SK-N-SH treated with all-trans-retinoic acid at 6 μM for 48 hours (cell line): ENCODE measurements around the gene GNAQ.
A peak's percentile ranks its signal among the peaks of the same experiment; 100 is the strongest.

Source experiments
- ATAC-seq: fragments of 200-7000 bp; cut with Tn5 transposase; 3 replicates; pipeline ENCODE4 v1.9.1; 2020; ENCODE audit warnings: mild to moderate bottlenecking, moderate library complexity
- ARNTL ChIP-seq: fragments of 450-650 bp; formaldehyde crosslinking; IDR thresholded peaks from 2 replicates; pipeline ENCODE4 v1.5.0; 2020; ENCODE audit warnings: low read depth, mild to moderate bottlenecking, moderate library complexity, borderline replicate concordance
- BACH2 ChIP-seq: fragments of 250-450 bp; sonication (Bioruptor Pico); IDR thresholded peaks from 2 replicates; pipeline ENCODE4 v1.9.0; 2021; ENCODE audit warnings: mild to moderate bottlenecking, borderline replicate concordance
- CREB5 ChIP-seq: fragments of 250-450 bp; sonication (Bioruptor Pico); IDR thresholded peaks from 2 replicates; pipeline ENCODE4 v1.5.1; 2020; ENCODE audit warnings: low read depth, mild to moderate bottlenecking, moderate library complexity
- CSDC2 ChIP-seq: fragments of 250-450 bp; sonication (Bioruptor Pico); IDR thresholded peaks from 2 replicates; pipeline ENCODE4 v1.5.0; 2020; ENCODE audit warnings: mild to moderate bottlenecking, moderate library complexity
- ESRRG ChIP-seq: fragments of 250-450 bp; sonication (Bioruptor Pico); IDR thresholded peaks from 2 replicates; pipeline ENCODE4 v1.6.1; 2021; ENCODE audit warnings: mild to moderate bottlenecking
- GLIS3 ChIP-seq: fragments of 250-450 bp; sonication (Bioruptor Pico); IDR thresholded peaks from 2 replicates; pipeline ENCODE4 v1.5.0; 2020; ENCODE audit warnings: mild to moderate bottlenecking, moderate library complexity
- ISL1 ChIP-seq: fragments of 250-450 bp; sonication (Bioruptor Pico); IDR thresholded peaks from 2 replicates; pipeline ENCODE4 v2.1.2; 2022; ENCODE audit warnings: mild to moderate bottlenecking, moderate library complexity
- OSR1 ChIP-seq: fragments of 250-450 bp; sonication (Bioruptor Pico); IDR thresholded peaks from 2 replicates; pipeline ENCODE4 v1.8.0; 2022; ENCODE audit warnings: moderate library complexity, mild to moderate bottlenecking, inconsistent platforms
- PPARA ChIP-seq: fragments of 250-450 bp; sonication (Bioruptor Pico); IDR thresholded peaks from 2 replicates; pipeline ENCODE4 v1.5.0; 2020; ENCODE audit warnings: mild to moderate bottlenecking, borderline replicate concordance
- RARB ChIP-seq: fragments of 250-450 bp; sonication (Bioruptor Pico); IDR thresholded peaks from 2 replicates; pipeline ENCODE4 v1.8.0; 2021; ENCODE audit warnings: mild to moderate bottlenecking, moderate library complexity
- SNAI2 ChIP-seq: fragments of 250-450 bp; sonication (Bioruptor Pico); IDR thresholded peaks from 2 replicates; pipeline ENCODE4 v1.5.0; 2020; ENCODE audit warnings: mild to moderate bottlenecking, moderate library complexity
- TCF4 ChIP-seq: fragments of 250-450 bp; sonication (Bioruptor Pico); IDR thresholded peaks from 2 replicates; pipeline ENCODE4 v1.8.0; 2021; ENCODE audit warnings: mild to moderate bottlenecking, moderate library complexity, borderline replicate concordance
- TOX ChIP-seq: fragments of 250-450 bp; sonication (Bioruptor Pico); IDR thresholded peaks from 2 replicates; pipeline ENCODE4 v1.8.0; 2021; ENCODE audit warnings: mild to moderate bottlenecking, moderate library complexity, borderline replicate concordance
- TSHZ2 ChIP-seq: fragments of 250-450 bp; sonication (Bioruptor Pico); IDR thresholded peaks from 2 replicates; pipeline ENCODE4 v1.5.0; 2020; ENCODE audit warnings: mild to moderate bottlenecking, moderate library complexity
- ZFP3 ChIP-seq: fragments of 250-450 bp; sonication (Bioruptor Pico); IDR thresholded peaks from 2 replicates; pipeline ENCODE4 v1.5.0; 2020; ENCODE audit warnings: mild to moderate bottlenecking, moderate library complexity
- ZFP30 ChIP-seq: fragments of 450-650 bp; formaldehyde crosslinking; IDR thresholded peaks from 2 replicates; pipeline ENCODE4 v1.5.0; 2022; ENCODE audit warnings: mild to moderate bottlenecking, moderate library complexity
- ZNF565 ChIP-seq: fragments of 450-650 bp; formaldehyde crosslinking; conservative IDR thresholded peaks from 2 replicates; pipeline ENCODE4 v1.5.0; 2020; ENCODE audit warnings: low read depth, mild to moderate bottlenecking, moderate library complexity
- ZNF70 ChIP-seq: fragments of 450-650 bp; formaldehyde crosslinking; IDR thresholded peaks from 2 replicates; pipeline ENCODE4 v1.5.0; 2020; ENCODE audit warnings: mild to moderate bottlenecking, moderate library complexity
- ZNF8 ChIP-seq: fragments of 450-650 bp; formaldehyde crosslinking; IDR thresholded peaks from 2 replicates; pipeline ENCODE4 v1.5.0; 2020; ENCODE audit warnings: mild to moderate bottlenecking, moderate library complexity

GNAQ gene

GRCh38 chr9:77820293-77820954, 211.2 kb downstream of the GNAQ start (continued):
- TF ChIP-seq TSHZ2 (CRISPR knock-in tag) (no peak), CSDC2 (CRISPR knock-in tag) (no peak)

- TF ChIP-seq ESRRG (CRISPR knock-in tag) (no peak), BACH2 (CRISPR knock-in tag) (no peak), ZNF565 (CRISPR knock-in tag) (no peak), CREB5 (CRISPR knock-in tag) (no peak), ARNTL (no peak), GLIS3 (CRISPR knock-in tag) (no peak), TSHZ2 (CRISPR knock-in tag) (no peak), OSR1 (CRISPR knock-in tag) (no peak), RARB (CRISPR knock-in tag) (no peak), ZFP3 (CRISPR knock-in tag) (no peak), ISL1 (CRISPR knock-in tag) (no peak), ZNF70 (CRISPR knock-in tag) (no peak), TCF4 (CRISPR knock-in tag) (no peak)
- TF ChIP-seq, all 23 proteins: peak for 0
- ATAC-seq: peak; percentile 50; the same call in 2 of the 3 replicates
Observed at GRCh38 chr9:77819657-77820056, 212.0 kb downstream of the GNAQ start.

GRCh38 chr9:77817590-77818311, 213.9 kb downstream of the GNAQ start:
- TF ChIP-seq TOX (CRISPR knock-in tag): no peak
- TF ChIP-seq ZNF565 (CRISPR knock-in tag): no peak
- no peak for TF ChIP-seq CSDC2 (CRISPR knock-in tag)
- no peak for TF ChIP-seq ZFP30 (CRISPR knock-in tag)
- TF ChIP-seq, all 23 proteins: peak for 0
- no peak for ATAC-seq

GRCh38 chr9:77816641-77817341, 214.8 kb downstream of the GNAQ start:
- peak; percentile 48 for ATAC-seq
- TF ChIP-seq OSR1 (CRISPR knock-in tag) (no peak), ZFP3 (CRISPR knock-in tag) (no peak), BACH2 (CRISPR knock-in tag) (no peak), ZNF565 (CRISPR knock-in tag) (no peak), CREB5 (CRISPR knock-in tag) (peak; percentile 53; the same call in 1 of the 2 replicates), SNAI2 (CRISPR knock-in tag) (no peak), TCF4 (CRISPR knock-in tag) (no peak), ZNF8 (CRISPR knock-in tag) (no peak), PPARA (CRISPR knock-in tag) (no peak), ISL1 (CRISPR knock-in tag) (peak; percentile 65)
